CD4-positive, alpha-beta T cell treated with Interleukin-21 for 1 hour (primary cell): ENCODE data around the gene PHC3.

ENCODE experiments used
- DNase-seq: peaks from one replicate; pipeline ENCODE4 v3.0.0-alpha.2; 2020

The PHC3 gene

DNA sequence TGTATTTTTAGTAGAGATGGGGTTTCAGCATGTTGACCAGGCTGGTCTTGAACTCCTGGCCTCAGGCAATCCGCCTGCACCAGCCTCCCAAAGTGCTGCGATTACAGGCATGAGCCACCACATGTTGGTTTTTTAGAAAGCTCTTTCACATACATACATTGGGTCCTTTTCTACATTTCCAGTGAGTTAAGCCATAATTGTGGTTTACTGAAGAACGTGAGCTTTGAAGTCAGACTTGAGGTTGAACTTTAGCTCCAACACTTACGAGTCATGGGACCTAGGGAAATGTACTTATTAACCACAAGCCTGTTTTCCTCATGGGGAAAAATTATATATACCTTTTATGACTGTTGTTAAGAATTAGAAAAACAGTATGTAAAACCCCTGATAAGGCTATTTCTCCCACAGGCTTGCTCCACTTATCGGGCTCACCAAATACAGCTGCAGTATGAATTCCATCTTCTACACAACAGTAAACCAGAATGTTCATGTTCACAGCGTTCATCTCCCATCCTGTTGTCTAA is 104.8 kb downstream of the PHC3 start:
- no peak for DNase-seq

DNA sequence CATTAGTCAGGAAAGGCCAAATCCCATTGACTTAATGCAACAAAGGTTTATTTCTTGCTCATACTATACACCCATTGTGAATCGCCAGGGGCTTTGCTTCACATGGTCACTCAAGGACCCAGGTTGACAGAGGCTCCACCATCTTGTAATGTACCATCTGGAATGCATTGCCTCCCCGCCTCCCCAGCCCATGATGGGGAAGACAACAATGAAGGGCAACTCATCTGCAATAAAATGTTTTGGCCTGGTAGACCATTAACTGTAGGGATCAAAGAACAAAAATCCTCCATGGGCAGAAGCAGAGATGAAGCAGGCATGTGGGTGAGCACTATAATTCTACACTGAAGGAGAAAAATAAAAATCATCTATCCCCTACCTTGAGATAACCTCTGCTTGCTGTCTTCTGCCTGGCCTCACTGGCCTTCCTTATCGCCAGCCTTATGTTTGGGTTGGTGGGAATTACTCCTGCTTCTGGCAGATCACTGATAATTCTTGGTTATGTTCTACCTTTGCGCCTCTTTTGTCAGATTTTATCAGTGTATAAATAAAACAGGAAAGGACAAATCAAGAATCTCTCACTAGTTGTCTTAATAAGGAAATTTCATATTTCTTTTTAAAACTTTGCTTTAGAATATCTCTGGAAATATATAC is 106.0 kb downstream of the PHC3 start:
- DNase-seq = no peak

GRCh38 chr3:170064108-170064507 is 117.4 kb downstream of the PHC3 start:
- no peak for DNase-seq

DNA sequence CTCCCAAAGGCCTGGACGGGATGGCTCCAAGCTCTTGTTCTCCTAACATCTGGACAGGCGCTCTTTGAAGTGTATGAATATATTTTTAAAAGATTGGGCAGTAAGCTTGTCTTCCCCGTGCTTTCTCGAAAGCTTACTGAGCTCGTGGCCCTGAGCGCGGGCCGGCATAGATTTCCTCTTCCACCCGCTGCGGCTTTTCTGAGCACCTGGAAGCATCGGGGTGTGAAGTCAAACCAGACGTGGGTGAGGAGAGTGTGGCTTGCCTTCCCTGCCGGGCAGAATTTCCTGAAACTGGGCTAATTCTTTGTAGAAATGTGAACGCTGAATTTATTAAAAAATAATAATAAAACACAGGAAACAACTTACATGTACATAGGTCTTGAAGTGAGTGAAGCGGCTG is 117.8 kb downstream of the PHC3 start:
- no peak for DNase-seq

- DNase-seq = no peak
Measured at GRCh38 chr3:170062769-170063168, 118.8 kb downstream of the PHC3 start.

DNA sequence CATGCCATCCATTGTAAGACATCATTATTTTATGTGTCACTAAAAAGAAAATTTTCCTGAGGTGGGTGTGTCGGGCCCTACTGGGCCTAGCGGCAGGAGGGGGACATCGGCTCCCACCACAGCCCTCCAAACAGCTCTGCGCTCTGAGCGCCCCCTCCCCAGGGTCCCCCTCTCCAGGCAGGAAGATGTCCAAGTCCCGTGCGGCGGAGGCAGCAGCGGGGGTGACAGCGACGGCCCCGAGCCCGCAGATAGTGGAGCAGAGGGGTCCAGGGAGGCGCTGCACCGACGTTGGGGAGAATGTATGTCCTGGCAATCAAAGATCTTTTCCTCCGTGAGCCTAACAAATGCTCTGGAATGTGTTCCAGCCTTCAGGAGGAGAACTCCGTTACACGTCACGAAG is 119.5 kb downstream of the PHC3 start:
- DNase-seq = no peak

GRCh38 chr3:170059447-170059846 is 122.1 kb downstream of the PHC3 start:
- no peak for DNase-seq

DNA sequence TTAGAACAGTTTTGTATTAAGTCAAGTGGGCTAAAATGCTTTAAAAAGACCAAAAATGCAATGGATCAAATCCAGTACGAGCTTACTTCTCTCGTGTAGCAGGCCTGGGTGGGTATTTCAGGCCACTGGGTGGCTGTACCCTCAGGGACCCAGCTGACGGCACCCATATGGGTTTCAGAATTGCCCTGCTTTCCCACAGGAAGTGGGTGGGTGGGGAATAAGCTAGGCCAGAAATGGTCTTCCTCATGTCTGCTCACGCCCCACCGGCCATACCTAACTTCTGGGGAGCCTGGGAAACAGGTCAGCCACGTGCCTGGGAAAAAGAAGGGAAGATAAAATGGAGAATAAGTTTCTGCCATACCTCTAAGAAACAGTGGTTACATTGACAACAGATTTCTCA is 123.4 kb downstream of the PHC3 start:
- no peak for DNase-seq

- DNase-seq = no peak
Measured at GRCh38 chr3:170057550-170057949, 124.0 kb downstream of the PHC3 start.

GRCh38 chr3:170056710-170057454 is 124.7 kb downstream of the PHC3 start:
- no peak for DNase-seq

DNA sequence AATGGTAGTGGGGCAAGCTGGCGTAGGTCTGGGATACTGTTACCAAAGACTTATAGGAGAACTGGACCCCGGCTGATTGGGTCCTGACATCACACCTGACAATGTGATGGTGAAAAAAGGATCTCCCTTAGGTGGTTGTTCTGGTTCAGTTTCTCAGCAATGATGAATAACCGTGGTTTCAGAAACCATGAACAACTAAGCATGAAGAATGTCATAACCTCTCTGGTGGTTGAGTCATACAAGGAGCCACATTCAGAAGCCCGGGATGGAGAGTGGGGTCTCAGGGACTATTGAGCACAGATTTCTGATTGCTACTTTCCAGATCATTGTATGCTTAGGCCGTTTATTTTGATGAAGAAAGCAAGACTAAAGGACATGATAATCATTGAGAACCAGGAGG is 126.3 kb downstream of the PHC3 start:
- DNase-seq = no peak

- peak; percentile 28 for DNase-seq
Measured at GRCh38 chr3:170054204-170054603, 127.3 kb downstream of the PHC3 start.

- DNase-seq = no peak
Measured at GRCh38 chr3:170052398-170052797, 129.1 kb downstream of the PHC3 start.

- no peak for DNase-seq
Measured at GRCh38 chr3:170050753-170051152, 130.8 kb downstream of the PHC3 start.

DNA sequence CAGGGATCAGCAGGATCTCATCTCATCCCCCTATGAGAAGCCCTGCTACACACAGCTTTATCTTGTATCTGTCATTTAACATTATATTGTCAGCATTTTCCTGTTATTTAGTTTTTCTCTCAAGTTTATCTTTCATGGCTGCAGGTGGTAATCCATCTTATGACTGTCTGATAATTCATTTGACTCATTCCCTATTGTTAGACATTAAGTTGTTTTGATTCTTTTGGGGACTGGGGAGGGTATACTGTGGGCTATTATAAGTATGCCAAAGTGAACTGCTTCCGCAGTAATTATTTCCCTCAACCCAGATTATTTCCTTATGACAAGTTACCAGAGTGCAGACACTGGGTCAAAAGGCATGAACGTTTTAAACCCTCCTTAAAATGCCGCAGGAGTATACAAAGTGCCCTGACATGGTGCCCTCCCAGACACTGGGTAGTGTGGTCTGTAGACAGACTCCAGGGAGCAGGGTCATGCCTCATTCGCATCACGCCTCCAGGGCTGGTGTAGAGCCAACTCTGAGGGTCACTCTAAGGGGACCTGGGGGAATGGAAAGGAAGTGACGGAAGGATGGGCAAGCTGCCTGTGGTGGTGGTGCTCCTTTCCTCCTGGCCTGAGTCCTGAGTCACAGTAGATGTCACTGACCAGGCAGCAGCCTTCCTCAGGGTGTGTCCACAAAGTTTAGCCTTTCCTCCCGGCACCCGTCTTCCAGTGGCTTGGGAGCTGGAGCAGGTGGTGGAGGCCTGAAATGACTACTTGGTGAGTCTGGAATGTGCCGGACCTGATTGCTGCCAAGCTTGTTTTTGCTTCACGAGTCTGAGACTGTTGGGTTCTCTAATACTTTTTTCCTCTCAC is 132.2 kb downstream of the PHC3 start:
- no peak for DNase-seq

- DNase-seq = no peak
Measured at GRCh38 chr3:170047133-170047404, 134.5 kb downstream of the PHC3 start.

GRCh38 chr3:170046269-170047132 is 135.0 kb downstream of the PHC3 start:
- no peak for DNase-seq

DNA sequence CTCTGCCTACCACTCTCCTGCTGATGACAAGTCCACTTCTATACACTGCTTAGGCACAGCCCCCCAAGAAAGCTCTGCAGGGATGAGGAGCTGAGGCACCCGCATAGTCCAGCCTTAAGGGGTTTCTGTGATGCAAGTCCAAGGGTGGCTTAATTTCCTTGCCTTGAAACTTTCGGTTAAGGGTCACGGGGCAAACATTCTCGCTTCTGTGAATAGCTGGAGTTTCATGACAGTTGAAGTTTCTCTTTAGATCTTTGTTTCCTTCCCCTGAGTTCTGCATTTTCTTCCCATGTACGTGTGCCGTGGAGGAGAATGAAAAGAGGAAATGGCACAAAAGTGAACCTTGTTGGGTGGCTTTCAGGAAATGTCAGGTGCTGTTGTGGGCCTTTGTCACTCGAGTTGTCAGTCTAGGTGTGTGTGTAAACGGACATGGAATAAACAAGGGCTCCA is 136.7 kb downstream of the PHC3 start:
- no peak for DNase-seq

- DNase-seq = no peak
Measured at GRCh38 chr3:170044271-170044670, 137.3 kb downstream of the PHC3 start.

DNA sequence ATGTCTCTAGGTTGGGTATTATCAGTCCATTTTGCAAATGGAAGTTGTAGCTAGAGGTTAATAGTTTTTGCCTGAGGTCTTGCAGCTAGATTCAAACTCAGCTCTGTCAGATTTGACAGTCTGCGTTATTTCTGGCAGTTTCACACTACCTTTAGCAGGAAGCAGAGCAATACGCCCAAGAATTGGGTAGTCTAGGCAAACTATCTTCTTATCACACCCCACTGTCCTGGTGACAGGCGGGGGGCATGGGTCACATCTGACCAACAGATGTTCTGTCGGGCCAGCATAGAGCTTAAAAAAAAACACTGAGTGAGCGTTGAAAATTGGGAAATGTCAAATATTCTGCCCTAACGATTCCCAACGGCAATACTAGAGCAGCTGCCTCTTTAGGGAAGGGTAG is 138.0 kb downstream of the PHC3 start:
- no peak for DNase-seq

- DNase-seq = no peak
Measured at GRCh38 chr3:170040418-170040817, 141.1 kb downstream of the PHC3 start.

- DNase-seq = peak; percentile 27
Measured at GRCh38 chr3:170038434-170039110, 143.0 kb downstream of the PHC3 start.
